Activated naive CD4-positive, alpha-beta T cell treated with anti-CD3 and anti-CD28 coated beads, Interleukin-2, amount 10 ng/mL, durations not matched to agents 7 days and 5 days (primary cell): Measurements from ENCODE around the gene LRFN2.

Source experiments
- CTCF ChIA-PET: fragments of 350-600 bp; sonication (Branson Sonifier 250); formaldehyde crosslinking; loops from one replicate; lab custom pipeline; 2021; ENCODE audit warnings: antibody characterized with exemption; lab: Charles Lee
- DNase-seq: peaks from one replicate; pipeline ENCODE4 v3.0.0-alpha.2; 2020
- H3K27ac Mint-ChIP-seq: one replicate; pipeline ENCODE4 v1.8.0; 2021; ENCODE audit warnings: mild to moderate bottlenecking, moderate library complexity, mixed read lengths
- H3K27me3 Mint-ChIP-seq: one replicate; pipeline ENCODE4 v1.8.0; 2021; ENCODE audit warnings: mild to moderate bottlenecking, mixed read lengths
- H3K36me3 Mint-ChIP-seq: one replicate; pipeline ENCODE4 v1.8.0; 2021; ENCODE audit warnings: mixed read lengths
- H3K4me1 Mint-ChIP-seq: one replicate; pipeline ENCODE4 v1.8.0; 2021; ENCODE audit warnings: mixed read lengths
- H3K4me3 Mint-ChIP-seq: one replicate; pipeline ENCODE4 v1.8.0; 2021; ENCODE audit warnings: mild to moderate bottlenecking, moderate library complexity, mixed read lengths
- H3K9me3 Mint-ChIP-seq: one replicate; pipeline ENCODE4 v1.8.0; 2021; ENCODE audit warnings: mixed read lengths

The LRFN2 gene

DNA sequence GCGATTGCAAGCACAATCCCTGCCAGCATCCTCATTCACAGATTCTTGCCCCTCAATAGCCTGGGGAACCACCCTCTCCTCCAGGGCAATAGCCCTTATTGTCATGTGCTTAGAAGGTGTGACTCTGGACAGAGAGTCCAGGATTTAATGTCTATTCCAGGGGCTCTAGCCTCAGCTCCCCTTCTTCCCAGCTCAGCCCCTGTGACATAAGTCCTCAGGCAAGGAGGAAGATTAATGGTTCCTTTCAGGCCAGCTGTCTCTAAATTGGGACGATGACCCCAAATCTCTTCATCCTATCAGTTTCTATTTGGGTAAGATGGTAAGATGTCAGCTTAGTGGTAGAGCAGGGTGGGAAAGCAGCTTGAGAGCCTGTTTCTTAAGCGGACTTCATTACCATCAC, 8.1 kb downstream of the LRFN2 start:
- Mint-ChIP-seq H3K36me3 (no peaks in the 10 kb centered on the region), H3K27ac (no peak overlapping the region), H3K9me3 (no peaks in the 10 kb centered on the region), H3K4me1 (peaks cover 10% of the 10 kb centered on the region), H3K4me3 (no peak overlapping the region), H3K27me3 (peaks cover 7% of the 10 kb centered on the region)
- no peak for DNase-seq
- CTCF ChIA-PET, result no interaction called here

DNA sequence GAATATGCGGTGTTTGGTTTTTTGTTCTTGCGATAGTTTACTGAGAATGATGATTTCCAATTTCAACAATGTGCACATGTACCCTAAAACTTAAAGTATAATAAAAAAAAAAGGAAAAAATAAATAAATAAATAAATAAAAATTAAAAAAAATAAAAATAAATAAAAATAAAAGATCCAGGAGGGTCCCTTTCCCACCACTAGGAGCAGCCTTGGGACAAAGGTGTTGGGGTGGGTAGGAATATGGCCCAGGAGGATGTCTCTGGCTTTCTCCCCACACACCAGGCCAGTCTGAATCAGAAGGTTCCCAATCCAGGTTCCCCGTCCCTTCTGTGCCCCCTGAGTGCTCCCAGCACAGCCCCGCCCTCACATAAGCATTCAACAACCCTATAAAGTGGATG, 9.5 kb downstream of the LRFN2 start:
- Mint-ChIP-seq H3K27me3 (no peaks in the 10 kb centered on the region), H3K4me3 (no peak overlapping the region), H3K9me3 (no peaks in the 10 kb centered on the region), H3K36me3 (no peaks in the 10 kb centered on the region), H3K27ac (no peak overlapping the region), H3K4me1 (no peaks in the 10 kb centered on the region)
- no peak for DNase-seq
- CTCF ChIA-PET, result no interaction called here

DNA sequence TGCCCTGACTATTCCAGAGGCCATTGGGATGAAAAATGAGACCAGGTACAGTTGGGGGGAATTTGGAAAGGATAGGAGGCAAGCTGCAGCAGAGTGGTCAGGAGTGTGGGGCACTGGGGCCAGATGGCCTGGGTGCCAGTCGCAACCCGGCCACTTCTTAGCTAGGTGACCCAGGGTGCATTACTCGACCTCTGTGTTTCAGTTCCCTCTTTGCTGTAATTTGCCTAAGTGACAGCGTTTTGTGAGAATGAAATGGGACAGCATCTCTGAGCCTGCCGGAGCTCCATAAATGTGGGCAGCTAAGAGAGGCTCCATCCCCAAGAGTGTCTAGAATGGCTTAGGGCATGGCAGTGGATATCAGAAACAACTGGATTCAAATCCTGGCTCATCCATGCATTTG, 13.9 kb downstream of the LRFN2 start:
- Mint-ChIP-seq H3K27ac (no peak overlapping the region), H3K9me3 (no peaks in the 10 kb centered on the region), H3K4me1 (no peaks in the 10 kb centered on the region), H3K4me3 (no peak overlapping the region), H3K27me3 (no peaks in the 10 kb centered on the region), H3K36me3 (no peaks in the 10 kb centered on the region)
- CTCF ChIA-PET, result interaction anchor here (1.3 kb wide), 1 partner anchor 23 kb away, joined by 3 read pairs; no protein-coding TSS in a partner anchor
- DNase-seq, result no peak

DNA sequence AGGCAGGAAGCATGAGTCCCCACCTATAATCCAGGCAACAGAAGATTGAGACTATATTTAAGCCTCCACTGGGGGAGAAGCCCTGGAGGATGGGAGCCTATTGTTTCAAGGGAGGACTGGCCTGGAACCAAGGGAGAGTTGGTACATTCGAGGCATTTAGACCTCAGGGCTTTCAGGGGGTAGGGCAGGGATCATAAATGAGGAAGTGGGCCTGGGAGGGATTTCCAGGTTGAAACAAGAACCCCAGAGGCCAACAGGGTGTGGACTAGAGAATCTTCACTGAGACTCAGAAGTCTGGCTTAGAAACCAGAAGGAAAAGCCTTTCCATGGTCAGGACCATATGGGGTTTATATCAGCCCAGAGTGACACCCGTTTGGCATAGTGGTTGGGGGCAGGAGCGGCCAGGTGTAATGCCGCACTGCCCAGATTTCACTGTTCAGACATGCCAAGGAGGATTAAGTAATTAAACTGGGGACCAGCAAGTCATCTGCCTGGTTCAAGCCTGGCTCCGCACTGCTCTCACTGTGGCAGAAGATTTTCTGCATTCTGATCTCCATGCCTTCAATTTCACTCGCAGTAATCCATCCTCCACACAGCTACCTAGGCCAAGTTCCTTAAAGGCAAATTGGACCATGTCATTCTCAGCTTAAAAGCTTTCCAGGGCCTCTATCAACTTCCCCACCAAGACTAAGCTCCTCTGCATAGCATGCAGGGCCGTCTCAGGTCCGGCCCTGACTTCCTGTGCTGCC, 17.8 kb downstream of the LRFN2 start:
- Mint-ChIP-seq H3K27ac (no peak overlapping the region), H3K4me3 (no peak overlapping the region), H3K27me3 (no peaks in the 10 kb centered on the region), H3K36me3 (no peaks in the 10 kb centered on the region), H3K4me1 (no peaks in the 10 kb centered on the region), H3K9me3 (no peaks in the 10 kb centered on the region)
- CTCF ChIA-PET, result no interaction called here
- no peak for DNase-seq

DNA sequence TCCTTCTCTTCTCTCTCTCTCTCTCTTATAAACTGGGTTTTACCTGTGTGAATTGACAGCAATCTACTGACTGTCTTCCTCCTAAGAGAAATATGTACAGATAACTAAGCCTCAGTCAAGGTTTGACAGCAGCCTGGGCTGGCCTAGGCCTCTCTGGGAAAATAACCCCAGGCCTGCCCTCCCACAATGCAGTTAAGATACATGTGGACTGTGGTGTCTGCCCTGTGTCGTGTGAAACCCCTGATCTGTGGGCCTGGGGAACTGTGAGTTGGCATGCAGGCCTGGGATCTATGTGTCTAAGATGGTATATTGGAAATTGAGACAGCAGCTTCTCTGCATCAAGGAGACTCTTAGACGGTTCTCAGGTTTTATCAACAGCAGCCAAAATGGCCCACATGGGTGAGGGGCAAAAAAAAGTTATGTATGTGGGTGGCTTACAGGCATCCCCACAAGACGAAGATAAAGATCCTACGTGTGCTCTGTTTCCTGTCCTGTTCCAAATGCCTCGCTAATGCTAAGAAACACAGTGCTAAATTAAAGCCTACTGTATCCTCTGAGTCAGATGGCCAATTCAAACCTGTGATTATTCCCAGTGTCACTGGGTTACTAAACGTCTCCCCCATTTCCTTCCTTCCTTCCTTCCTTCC, 19.0 kb downstream of the LRFN2 start:
- CTCF ChIA-PET, result no interaction called here
- no peaks in the 10 kb centered on the region for H3K4me1 Mint-ChIP-seq
- no peak overlapping the region for H3K4me3 Mint-ChIP-seq
- no peak overlapping the region for H3K27ac Mint-ChIP-seq
- DNase-seq, result no peak
- no peaks in the 10 kb centered on the region for H3K36me3 Mint-ChIP-seq
- no peaks in the 10 kb centered on the region for H3K27me3 Mint-ChIP-seq
- no peaks in the 10 kb centered on the region for H3K9me3 Mint-ChIP-seq

DNA sequence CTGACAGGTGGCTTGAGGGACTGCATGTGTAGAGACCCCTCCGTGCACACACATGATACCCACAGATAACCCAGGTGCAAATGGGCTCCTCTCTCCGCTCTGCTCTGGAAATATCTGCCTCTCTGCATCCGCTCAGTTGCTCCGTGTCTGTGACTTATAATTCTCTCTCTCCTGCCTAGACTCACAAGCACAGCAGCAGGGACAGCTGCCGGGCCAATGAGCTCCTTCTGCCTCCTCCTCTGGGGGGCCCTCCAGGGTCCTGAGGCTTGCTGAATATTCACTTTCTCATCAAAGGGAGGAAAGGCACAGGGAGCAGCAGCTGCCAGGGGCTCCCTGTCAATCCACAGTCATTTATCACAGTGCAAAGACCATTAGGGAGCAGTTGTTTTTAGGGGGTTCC, 24.1 kb downstream of the LRFN2 start:
- H3K4me1 Mint-ChIP-seq, result no peaks in the 10 kb centered on the region
- H3K27me3 Mint-ChIP-seq, result peaks cover 2% of the 10 kb centered on the region
- H3K36me3 Mint-ChIP-seq, result no peaks in the 10 kb centered on the region
- H3K27ac Mint-ChIP-seq, result no peak overlapping the region
- DNase-seq, result no peak
- no peak overlapping the region for H3K4me3 Mint-ChIP-seq
- no peaks in the 10 kb centered on the region for H3K9me3 Mint-ChIP-seq
- CTCF ChIA-PET, result no interaction called here

DNA sequence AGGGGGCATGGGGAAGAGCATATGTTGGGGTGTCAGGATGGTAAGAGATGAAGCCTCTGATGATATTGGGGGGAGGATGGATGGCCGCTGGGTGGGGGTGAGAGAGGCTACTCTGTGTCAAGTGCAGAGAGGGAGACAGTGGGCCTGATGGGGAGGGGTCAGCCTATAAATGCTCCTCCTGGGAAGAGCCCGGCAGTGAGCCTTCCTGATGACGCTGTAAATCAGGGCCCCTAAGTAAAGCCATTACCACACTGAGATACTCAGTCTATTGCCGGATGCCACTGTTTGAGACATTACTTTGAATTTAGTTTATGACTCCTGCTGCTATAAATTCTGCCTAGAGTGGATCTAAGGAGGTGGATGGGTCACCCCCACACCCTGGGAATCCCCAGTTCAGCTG, 28.1 kb downstream of the LRFN2 start:
- no peaks in the 10 kb centered on the region for H3K4me1 Mint-ChIP-seq
- H3K4me3 Mint-ChIP-seq, result no peak overlapping the region
- H3K36me3 Mint-ChIP-seq, result no peaks in the 10 kb centered on the region
- peaks cover 4% of the 10 kb centered on the region for H3K27me3 Mint-ChIP-seq
- H3K9me3 Mint-ChIP-seq, result no peaks in the 10 kb centered on the region
- DNase-seq, result no peak
- no peak overlapping the region for H3K27ac Mint-ChIP-seq
- CTCF ChIA-PET, result no interaction called here

DNA sequence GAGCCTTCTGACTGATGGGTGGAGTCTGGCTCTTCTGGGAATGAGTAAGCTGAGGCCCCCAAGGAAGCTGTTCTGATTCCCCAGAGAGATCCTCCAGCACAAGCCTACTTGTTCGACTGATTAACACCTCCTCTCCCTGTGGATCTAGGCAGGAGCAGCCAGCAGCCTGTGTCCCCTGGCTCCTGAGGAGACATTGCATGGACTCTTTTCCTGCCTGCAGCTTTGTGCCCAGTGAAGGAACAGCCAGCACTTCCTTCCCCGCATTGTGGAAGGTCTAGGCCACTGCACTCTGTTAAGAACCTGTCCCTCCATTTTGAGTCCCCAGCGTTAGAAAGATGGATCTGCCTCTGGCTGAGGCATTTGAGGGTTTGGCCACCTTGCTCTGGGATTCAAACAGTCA, 29.1 kb downstream of the LRFN2 start:
- no peaks in the 10 kb centered on the region for H3K9me3 Mint-ChIP-seq
- H3K4me3 Mint-ChIP-seq, result no peak overlapping the region
- CTCF ChIA-PET, result no interaction called here
- no peak overlapping the region for H3K27ac Mint-ChIP-seq
- no peaks in the 10 kb centered on the region for H3K36me3 Mint-ChIP-seq
- no peaks in the 10 kb centered on the region for H3K4me1 Mint-ChIP-seq
- H3K27me3 Mint-ChIP-seq, result peaks cover 4% of the 10 kb centered on the region
- no peak for DNase-seq

DNA sequence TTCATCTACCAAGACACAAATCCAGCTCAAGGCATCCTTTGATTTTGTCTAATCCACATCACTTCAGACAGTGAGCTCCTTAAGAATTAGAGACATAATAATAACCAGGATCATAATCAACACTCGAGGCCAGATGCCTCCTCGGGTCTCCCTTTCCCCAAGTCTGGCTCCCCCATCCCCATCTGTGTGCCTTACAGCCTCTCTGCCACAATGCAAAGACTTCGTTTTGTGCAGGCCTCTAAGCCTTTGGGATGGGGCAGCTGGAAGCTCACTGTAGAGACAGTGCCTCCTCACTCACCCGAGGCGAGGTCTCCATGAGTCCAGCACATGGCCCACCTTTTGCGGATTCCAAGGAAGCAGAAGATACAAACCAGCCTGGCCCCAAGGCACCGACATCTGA, 30.3 kb downstream of the LRFN2 start:
- CTCF ChIA-PET, result no interaction called here
- no peaks in the 10 kb centered on the region for H3K36me3 Mint-ChIP-seq
- no peaks in the 10 kb centered on the region for H3K9me3 Mint-ChIP-seq
- H3K27me3 Mint-ChIP-seq, result peaks cover 4% of the 10 kb centered on the region
- no peak for DNase-seq
- no peaks in the 10 kb centered on the region for H3K4me1 Mint-ChIP-seq
- no peak overlapping the region for H3K4me3 Mint-ChIP-seq
- no peak overlapping the region for H3K27ac Mint-ChIP-seq

DNA sequence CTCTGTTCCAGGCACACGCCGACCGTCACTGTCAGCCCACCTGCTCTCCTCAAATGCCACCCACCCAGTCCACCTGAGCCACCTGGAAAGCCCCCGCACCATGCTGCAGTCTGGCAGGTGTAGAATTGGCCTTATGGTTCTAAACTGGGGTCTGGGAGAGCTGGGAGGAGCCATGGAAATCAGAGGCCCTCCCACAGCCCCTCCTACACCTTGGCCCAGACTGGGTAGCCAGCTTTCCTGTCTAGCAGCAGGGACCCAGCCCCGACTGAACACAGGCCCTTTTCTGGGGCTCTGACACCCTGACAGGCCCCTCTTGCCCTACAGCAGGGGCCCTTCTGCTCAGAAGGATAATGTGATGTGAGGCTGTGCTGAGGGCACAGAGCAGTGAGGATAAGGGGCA, 31.1 kb downstream of the LRFN2 start:
- H3K27ac Mint-ChIP-seq, result no peak overlapping the region
- no peaks in the 10 kb centered on the region for H3K9me3 Mint-ChIP-seq
- CTCF ChIA-PET, result no interaction called here

DNA sequence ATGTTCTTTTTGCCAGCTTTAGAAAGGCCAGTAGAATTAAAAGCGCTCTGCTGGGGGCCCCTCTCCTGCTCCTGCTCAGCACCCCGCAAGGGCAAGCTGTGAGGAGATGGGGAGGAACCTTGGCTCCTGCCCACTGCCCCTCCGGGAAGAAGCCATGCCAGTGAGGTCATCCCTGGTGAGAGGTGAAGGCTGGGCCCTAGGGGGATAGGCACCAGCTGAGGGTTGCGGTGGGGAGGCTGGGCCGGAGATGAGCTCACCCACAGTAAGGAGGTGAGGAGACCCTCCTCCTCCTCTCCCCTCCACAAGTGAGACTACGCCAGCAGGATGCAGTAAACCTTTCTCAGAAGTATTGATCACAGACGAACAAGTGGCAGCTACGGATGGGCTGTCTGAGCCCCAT, 32.1 kb downstream of the LRFN2 start:
- CTCF ChIA-PET, result no interaction called here
- no peak overlapping the region for H3K4me3 Mint-ChIP-seq
- no peak for DNase-seq
- H3K27ac Mint-ChIP-seq, result no peak overlapping the region
- no peaks in the 10 kb centered on the region for H3K9me3 Mint-ChIP-seq
- no peaks in the 10 kb centered on the region for H3K36me3 Mint-ChIP-seq
- peaks cover 4% of the 10 kb centered on the region for H3K27me3 Mint-ChIP-seq
- no peaks in the 10 kb centered on the region for H3K4me1 Mint-ChIP-seq

More for the DNA sequence above, 31.1 kb downstream of the LRFN2 start:
- Mint-ChIP-seq H3K4me1 (no peaks in the 10 kb centered on the region), H3K27me3 (peaks cover 4% of the 10 kb centered on the region), H3K4me3 (no peak overlapping the region), H3K36me3 (no peaks in the 10 kb centered on the region)
- no peak for DNase-seq

DNA sequence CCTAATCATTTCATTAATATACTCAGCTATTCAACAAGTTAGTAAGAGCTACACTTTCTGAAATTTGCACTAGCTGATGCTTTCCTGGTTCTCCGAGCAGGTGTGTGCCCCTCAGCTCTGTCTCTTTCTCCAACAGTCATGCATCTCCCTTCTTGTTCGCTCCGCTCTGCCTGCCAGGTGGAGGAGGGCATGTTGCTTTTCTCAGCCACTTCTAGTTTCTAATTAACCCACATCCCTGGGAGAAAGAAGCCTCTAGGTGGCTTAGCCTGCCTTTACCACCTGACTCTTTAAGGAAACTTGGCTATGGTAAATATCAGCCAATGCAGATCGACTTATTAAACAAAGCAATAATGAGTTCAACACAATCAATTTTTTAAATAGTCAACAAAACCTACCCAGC, 34.2 kb downstream of the LRFN2 start:
- Mint-ChIP-seq H3K27ac (no peak overlapping the region), H3K27me3 (peaks cover under 1% of the 10 kb centered on the region), H3K4me1 (no peaks in the 10 kb centered on the region), H3K36me3 (no peaks in the 10 kb centered on the region), H3K9me3 (no peaks in the 10 kb centered on the region), H3K4me3 (no peak overlapping the region)
- no peak for DNase-seq
- CTCF ChIA-PET, result interaction anchor here (0.7 to 1.3 kb wide), 2 partner anchors 32 to 223 kb away, joined by 3 to 4 read pairs; no protein-coding TSS in a partner anchor

DNA sequence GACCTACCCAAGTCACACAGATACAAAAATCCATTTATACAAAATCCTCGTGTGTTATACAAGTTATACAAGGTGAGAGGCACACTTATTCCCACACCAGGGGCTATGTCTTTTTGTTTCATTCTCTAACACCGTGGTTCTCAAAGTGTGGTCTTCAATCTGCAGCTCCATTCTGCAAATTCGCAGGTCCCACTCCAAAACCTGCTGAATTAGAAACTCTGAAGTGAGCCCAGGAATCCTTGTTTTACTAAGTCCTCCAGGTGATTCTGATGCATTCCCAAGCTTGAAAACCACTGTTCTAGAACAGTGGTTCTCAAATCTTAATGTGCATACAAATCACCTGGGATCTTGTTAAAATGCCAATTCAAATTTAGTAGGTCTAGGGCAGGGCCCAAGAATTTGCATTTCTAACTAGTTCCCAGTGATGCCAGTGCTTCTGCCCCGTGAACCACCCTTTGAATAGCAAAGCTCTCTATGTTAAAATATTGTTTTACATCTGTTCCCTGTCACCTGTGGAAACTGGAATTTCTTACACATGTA, 35.1 kb downstream of the LRFN2 start:
- no peak overlapping the region for H3K27ac Mint-ChIP-seq
- no peaks in the 10 kb centered on the region for H3K9me3 Mint-ChIP-seq
- CTCF ChIA-PET, result interaction anchor here (1.1 to 1.4 kb wide), 4 partner anchors 19 to 294 kb away, joined by 3 to 4 read pairs (median 4); no protein-coding TSS in a partner anchor
- H3K4me1 Mint-ChIP-seq, result no peaks in the 10 kb centered on the region
- H3K27me3 Mint-ChIP-seq, result no peaks in the 10 kb centered on the region
- no peak for DNase-seq
- H3K4me3 Mint-ChIP-seq, result no peak overlapping the region
- no peaks in the 10 kb centered on the region for H3K36me3 Mint-ChIP-seq

DNA sequence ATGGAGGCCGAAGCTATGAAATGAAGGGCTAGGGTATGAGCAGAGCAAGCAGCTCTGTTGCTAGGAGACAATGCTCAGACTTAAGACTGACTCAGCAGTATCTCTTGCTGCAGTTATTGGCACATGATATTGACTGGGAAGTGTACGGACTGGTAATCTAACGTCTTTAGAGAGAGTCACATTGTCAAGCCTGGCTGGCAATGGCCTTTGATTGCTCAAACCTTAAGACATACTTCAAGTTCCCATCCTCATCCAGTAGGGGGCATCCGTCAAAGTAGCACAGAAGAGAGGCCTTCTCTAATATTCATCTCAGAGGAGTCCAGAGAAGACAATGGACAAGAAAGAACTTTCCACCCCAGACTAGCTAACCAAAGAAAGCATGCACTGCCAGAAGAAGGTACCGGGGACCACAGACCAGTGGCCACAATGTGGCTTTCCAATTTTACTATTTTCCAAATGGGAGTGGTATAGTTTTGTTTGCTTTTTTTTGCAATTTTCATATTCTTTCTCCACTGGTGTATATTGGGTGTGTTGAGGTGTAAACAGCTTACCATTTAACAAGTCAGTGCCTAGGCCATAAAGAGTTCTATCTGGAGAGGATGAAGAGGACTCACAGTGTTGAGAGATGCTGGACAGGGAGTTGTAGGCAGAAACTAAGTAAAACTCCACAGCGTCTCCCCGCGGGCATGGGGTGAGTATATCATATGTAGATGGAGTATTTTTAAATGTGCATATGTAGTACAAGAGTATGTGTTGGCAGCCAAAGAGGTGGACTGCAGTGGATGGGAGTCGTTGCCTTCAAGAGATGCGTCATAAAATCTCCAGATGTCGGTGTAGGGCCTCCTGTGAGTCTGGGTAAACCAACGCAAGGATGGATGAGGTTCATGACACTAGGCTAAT, 36.7 kb downstream of the LRFN2 start:
- CTCF ChIA-PET, result interaction anchor here (0.8 to 2.1 kb wide), 7 partner anchors 12 to 364 kb away, joined by 3 to 10 read pairs (median 3); partner anchors contain the start of gene LRFN2
- Mint-ChIP-seq H3K27me3 (no peaks in the 10 kb centered on the region), H3K27ac (no peak overlapping the region), H3K4me1 (no peaks in the 10 kb centered on the region), H3K36me3 (no peaks in the 10 kb centered on the region), H3K4me3 (no peak overlapping the region), H3K9me3 (no peaks in the 10 kb centered on the region)
- DNase-seq, result peak; percentile 43
